ENCODE results near the gene NKIRAS2. TPM values are rescaled to one million over a fixed set of nuclear protein-coding genes. Genes with fewer than 3 reads are reported as not detected.

The NKIRAS2 gene
- 20.8 and 29.6 TPM in 2 replicates for total RNA-seq

GRCh38 chr17:42019509-42020404, at the start of gene NKIRAS2:
TSS of gene NKIRAS2 (plus strand) at chr17:42020090. CDS start at chr17:42021578, 1,488 bp downstream.

GRCh38 chr17:42016941-42017865, 2.7 kb upstream of the NKIRAS2 start, which contains the start of gene DNAJC7:
TSS of gene DNAJC7 (minus strand) at chr17:42017439. CDS start at chr17:42017416, 23 bp downstream.

GRCh38 chr17:42050393-42051012, 30.6 kb downstream of the NKIRAS2 start, which contains the start of gene C17orf113:
TSS of gene C17orf113 (minus strand) at chr17:42050601. CDS start at chr17:42043376, 7,225 bp downstream.

Other genes with a start within 250 kb of the NKIRAS2 start
- gene JUP, start 233.4 kb upstream of the NKIRAS2 start, total RNA-seq, result 12.8 and 32.9 TPM in 2 replicates
- gene P3H4, start 208.1 kb upstream of the NKIRAS2 start, total RNA-seq, result 146 and 214 TPM in 2 replicates
- 1,225 and 1,584 TPM in 2 replicates for gene FKBP10, start 207.1 kb upstream of the NKIRAS2 start, total RNA-seq
- 35.4 and 44.5 TPM in 2 replicates for gene NT5C3B, start 183.9 kb upstream of the NKIRAS2 start, total RNA-seq
- gene KLHL10, start 182.3 kb upstream of the NKIRAS2 start, total RNA-seq, result 0.28 TPM in 1 of 2 replicates, not detected in the other
- 30.0 and 32.6 TPM in 2 replicates for gene KLHL11, start 154.7 kb upstream of the NKIRAS2 start, total RNA-seq
- 379 and 587 TPM in 2 replicates for gene ACLY, start 101.1 kb upstream of the NKIRAS2 start, total RNA-seq
- gene ODAD4, start 89.5 kb upstream of the NKIRAS2 start, total RNA-seq, result 0.30 and 0.37 TPM in 2 replicates
- 37.7 and 51.1 TPM in 2 replicates for gene CNP, start 53.3 kb upstream of the NKIRAS2 start, total RNA-seq
- 65.3 and 71.3 TPM in 2 replicates for gene DNAJC7, start 2.7 kb upstream of the NKIRAS2 start, total RNA-seq
- gene C17orf113, start 30.5 kb downstream of the NKIRAS2 start, total RNA-seq, result under 0.01 and 0.09 TPM in 2 replicates
- not detected in 2 replicates for gene ZNF385C, start 78.4 kb downstream of the NKIRAS2 start, total RNA-seq
- gene DHX58, start 92.6 kb downstream of the NKIRAS2 start, total RNA-seq, result 6.8 and 10.3 TPM in 2 replicates
- 10.7 and 16.7 TPM in 2 replicates for gene KAT2A, start 101.3 kb downstream of the NKIRAS2 start, total RNA-seq
- 0.14 TPM in 1 of 2 replicates, not detected in the other for gene HSPB9, start 102.7 kb downstream of the NKIRAS2 start, total RNA-seq
- 63.0 and 86.9 TPM in 2 replicates for gene RAB5C, start 134.9 kb downstream of the NKIRAS2 start, total RNA-seq
- not detected in 2 replicates for gene KCNH4, start 161.1 kb downstream of the NKIRAS2 start, total RNA-seq
- gene HCRT, start 165.4 kb downstream of the NKIRAS2 start, total RNA-seq, result not detected in 2 replicates
- 7.0 and 9.2 TPM in 2 replicates for gene GHDC, start 174.4 kb downstream of the NKIRAS2 start, total RNA-seq